ENCODE data around the gene NFIC. TPM values are rescaled to one million over a fixed set of nuclear protein-coding genes. Genes with fewer than 3 reads are reported as not detected.

NFIC gene
- total RNA-seq, 4 donors from 2014 or later = 138 to 200 (median 160) TPM

DNA sequence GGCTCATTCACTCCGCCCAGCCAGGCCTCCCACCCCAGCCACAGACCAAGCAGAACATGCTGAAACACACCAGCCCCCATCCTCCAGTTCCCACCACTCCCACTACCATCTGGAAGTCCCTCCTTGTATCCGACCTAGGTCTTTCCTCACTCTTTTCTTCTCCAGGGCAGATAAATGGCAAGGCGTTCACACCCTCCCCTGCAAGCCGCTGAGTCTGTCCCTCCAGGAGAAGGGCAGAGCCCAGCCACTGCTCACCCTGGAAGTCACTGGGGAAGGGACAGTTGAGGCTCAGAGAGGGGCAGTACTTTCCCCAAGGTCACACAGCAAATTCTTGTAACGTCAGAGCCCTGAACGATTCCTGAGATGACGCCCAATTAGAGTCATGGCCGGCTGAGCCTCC is 45.5 kb upstream of the NFIC start:
- H3K9me3 ChIP-seq = no peaks in the 10 kb centered on the region
- H3K36me3 ChIP-seq = no peaks in the 10 kb centered on the region
- 59 to 62% methylated on average over 8 of the region's 8 CpGs for WGBS, 2 donors
- DNase-seq (ENCODE audit: low spot score in 2 of 2) = no peak
- no peak overlapping the region for H3K27ac ChIP-seq
- TF ChIP-seq, protein P1, sequence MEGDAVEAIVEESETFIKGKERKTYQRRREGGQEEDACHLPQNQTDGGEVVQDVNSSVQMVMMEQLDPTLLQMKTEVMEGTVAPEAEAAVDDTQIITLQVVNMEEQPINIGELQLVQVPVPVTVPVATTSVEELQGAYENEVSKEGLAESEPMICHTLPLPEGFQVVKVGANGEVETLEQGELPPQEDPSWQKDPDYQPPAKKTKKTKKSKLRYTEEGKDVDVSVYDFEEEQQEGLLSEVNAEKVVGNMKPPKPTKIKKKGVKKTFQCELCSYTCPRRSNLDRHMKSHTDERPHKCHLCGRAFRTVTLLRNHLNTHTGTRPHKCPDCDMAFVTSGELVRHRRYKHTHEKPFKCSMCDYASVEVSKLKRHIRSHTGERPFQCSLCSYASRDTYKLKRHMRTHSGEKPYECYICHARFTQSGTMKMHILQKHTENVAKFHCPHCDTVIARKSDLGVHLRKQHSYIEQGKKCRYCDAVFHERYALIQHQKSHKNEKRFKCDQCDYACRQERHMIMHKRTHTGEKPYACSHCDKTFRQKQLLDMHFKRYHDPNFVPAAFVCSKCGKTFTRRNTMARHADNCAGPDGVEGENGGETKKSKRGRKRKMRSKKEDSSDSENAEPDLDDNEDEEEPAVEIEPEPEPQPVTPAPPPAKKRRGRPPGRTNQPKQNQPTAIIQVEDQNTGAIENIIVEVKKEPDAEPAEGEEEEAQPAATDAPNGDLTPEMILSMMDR (IDR thresholded peaks at IDR 0.05) = no peak
- TF ChIP-seq EP300 (IDR thresholded peaks at IDR 0.05) = no peak
- no peak for TF ChIP-seq POLR2A (IDR thresholded peaks at IDR 0.05)
- no peak overlapping the region for H3K4me3 ChIP-seq
- no peaks in the 10 kb centered on the region for H3K4me1 ChIP-seq
- H3K27me3 ChIP-seq = peaks cover 0 to 51% of the 10 kb centered on the region in 2 donors

DNA sequence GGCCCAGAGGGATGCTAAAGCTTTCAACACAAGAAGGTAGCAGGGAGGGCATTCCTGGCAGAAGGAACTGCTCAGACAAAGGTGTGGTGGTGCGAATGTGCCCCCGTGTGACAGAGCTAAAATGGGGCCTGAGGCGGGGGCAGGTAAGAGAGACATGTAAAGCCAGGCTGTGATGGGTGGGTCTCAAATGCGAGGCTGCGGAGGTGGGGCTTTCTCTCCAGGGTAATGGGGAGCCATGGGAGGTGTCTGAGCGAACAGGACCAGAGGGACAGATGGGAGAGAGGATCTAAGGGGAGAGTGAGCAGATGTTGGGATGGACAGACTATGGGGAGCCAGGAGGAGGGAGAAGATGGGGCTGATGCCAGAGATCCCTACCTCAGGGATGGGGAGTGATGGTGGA is 44.7 kb upstream of the NFIC start:
- no peaks in the 10 kb centered on the region for H3K9me3 ChIP-seq
- WGBS, 2 donors = 59 to 66% methylated on average over 6 of the region's 6 CpGs
- no peaks in the 10 kb centered on the region for H3K36me3 ChIP-seq
- H3K27ac ChIP-seq = no peak overlapping the region
- H3K27me3 ChIP-seq = peaks cover 0 to 44% of the 10 kb centered on the region in 2 donors
- no peak overlapping the region for H3K4me3 ChIP-seq
- no peak for DNase-seq (ENCODE audit: low spot score in 2 of 2)
- no peaks in the 10 kb centered on the region for H3K4me1 ChIP-seq
- TF ChIP-seq POLR2A (IDR thresholded peaks at IDR 0.05) = no peak
- TF ChIP-seq EP300 (IDR thresholded peaks at IDR 0.05) = no peak
- TF ChIP-seq, protein P1 (IDR thresholded peaks at IDR 0.05) = no peak

DNA sequence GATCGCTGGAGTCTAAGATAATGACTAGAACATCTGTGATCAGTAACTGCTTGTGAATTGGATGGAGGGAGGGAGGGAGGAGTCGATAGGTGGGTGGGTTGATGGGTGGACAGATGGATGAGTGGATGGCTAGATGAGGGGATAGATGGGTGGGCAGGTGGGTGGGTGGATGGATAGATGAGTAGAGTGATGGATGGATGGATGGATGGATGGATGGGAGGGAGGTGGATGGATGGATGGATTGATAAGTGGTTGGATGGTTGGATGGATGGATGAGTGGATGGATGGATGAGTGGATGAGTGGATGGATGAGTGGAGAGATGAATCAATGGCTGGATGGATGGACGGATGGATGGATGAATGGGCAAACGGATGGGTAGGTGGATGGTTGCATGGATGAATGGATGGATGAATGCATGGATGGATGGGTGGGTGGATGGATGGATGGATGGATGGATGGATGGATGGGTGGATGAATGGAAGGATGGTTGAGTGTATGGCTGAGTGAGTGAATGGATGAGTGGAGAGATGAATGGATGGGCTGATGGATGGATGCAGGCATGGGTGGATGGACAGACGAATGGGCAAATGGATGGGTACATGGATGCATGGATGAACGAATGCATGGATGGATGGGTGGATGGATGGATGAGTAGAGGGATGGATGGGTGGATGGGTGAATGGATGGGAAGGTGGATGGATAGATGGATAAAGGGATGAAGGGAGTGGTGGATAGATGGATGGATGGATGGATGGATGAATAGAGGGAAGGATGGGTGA is 44.0 kb upstream of the NFIC start:
- Histone ChIP-seq H3K27me3 (peaks cover 0 to 37% of the 10 kb centered on the region in 2 donors), H3K27ac (no peak overlapping the region), H3K4me1 (no peaks in the 10 kb centered on the region), H3K36me3 (no peaks in the 10 kb centered on the region), H3K4me3 (no peak overlapping the region), H3K9me3 (no peaks in the 10 kb centered on the region)
- WGBS, 2 donors = 79 to 81% methylated on average over 6 of the region's 6 CpGs
- DNase-seq (ENCODE audit: low spot score in 2 of 2) = no peak
- TF ChIP-seq, protein P1 (IDR thresholded peaks at IDR 0.05) = no peak
- TF ChIP-seq POLR2A (IDR thresholded peaks at IDR 0.05) = no peak
- no peak for TF ChIP-seq EP300 (IDR thresholded peaks at IDR 0.05)

DNA sequence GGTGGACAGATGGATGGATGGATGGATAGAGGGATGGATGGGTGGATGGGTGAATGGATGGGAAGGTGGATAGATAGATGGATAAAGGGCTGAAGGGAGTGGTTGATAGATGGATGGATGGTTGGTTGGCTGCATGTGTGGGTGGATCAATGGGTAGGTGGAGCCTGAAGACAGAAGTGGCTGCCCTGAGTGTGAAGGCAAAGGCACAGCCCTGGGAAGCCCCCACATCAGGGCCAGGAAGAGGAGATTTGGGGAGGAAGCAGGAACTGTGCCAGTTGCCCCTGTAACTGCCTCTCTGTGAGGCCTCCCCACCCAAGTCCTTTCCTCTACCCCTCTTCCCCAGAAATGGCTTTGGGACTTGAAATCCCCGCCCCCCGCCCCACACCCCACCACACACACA is 43.4 kb upstream of the NFIC start:
- no peak for DNase-seq (ENCODE audit: low spot score in 2 of 2)
- Histone ChIP-seq H3K27me3 (peaks cover 0 to 34% of the 10 kb centered on the region in 2 donors), H3K4me3 (no peak overlapping the region)

DNA sequence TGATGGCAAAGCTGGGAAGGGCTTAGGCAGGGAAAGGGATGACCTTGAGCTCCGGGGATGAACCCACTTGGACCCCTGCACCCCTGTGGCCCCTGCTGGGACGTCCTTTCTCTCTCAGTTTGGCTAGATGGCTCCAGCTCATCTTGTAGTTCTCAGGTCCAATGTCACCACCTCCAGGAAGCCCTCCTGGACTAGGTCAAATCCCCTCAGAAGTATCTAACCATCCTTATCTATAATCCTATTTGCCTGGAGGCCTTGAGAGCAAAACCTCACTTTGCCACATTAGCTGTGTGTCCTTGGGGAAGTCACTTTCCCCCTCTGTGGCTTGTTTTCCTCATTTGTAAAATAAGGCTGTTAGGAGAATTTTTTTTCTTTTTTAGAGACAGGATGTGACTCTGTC is 42.7 kb upstream of the NFIC start:
- DNase-seq (ENCODE audit: low spot score in 2 of 2) = no peak
- H3K4me1 ChIP-seq = no peaks in the 10 kb centered on the region
- 39 to 44% methylated on average over 2 of the region's 2 CpGs for WGBS, 2 donors
- no peak overlapping the region for H3K4me3 ChIP-seq
- H3K27ac ChIP-seq = no peak overlapping the region
- peaks cover 0 to 29% of the 10 kb centered on the region in 2 donors for H3K27me3 ChIP-seq
- no peaks in the 10 kb centered on the region for H3K9me3 ChIP-seq
- no peak for TF ChIP-seq POLR2A (IDR thresholded peaks at IDR 0.05)
- no peak for TF ChIP-seq EP300 (IDR thresholded peaks at IDR 0.05)
- TF ChIP-seq, protein P1 (IDR thresholded peaks at IDR 0.05) = no peak
- no peaks in the 10 kb centered on the region for H3K36me3 ChIP-seq

More for the DNA sequence above, 43.4 kb upstream of the NFIC start:
- H3K4me1 ChIP-seq = no peaks in the 10 kb centered on the region
- no peaks in the 10 kb centered on the region for H3K9me3 ChIP-seq
- WGBS, 2 donors = 39 to 51% methylated on average over 2 of the region's 2 CpGs
- no peak overlapping the region for H3K27ac ChIP-seq
- TF ChIP-seq EP300 (IDR thresholded peaks at IDR 0.05) (no peak), POLR2A (IDR thresholded peaks at IDR 0.05) (no peak)
- TF ChIP-seq, protein P1 (IDR thresholded peaks at IDR 0.05) = no peak
- no peaks in the 10 kb centered on the region for H3K36me3 ChIP-seq

All from tibial nerve (tissue), 4 donors.